Left ventricle myocardium inferior (tissue), 1 donor: ENCODE results near the gene CPNE6. TPM values are rescaled to one million over a fixed set of nuclear protein-coding genes. Genes with fewer than 3 reads are reported as not detected.
"Not testable (repeated sequence)": the region's sequence is repeated elsewhere in the genome, so short reads cannot be mapped to it uniquely, and the experiment has no call there.

Source experiments
- DNase-seq: peaks from one replicate; pipeline ENCODE4 v3.0.0-alpha.2; 2020
- H3K27ac ChIP-seq: fragments of 200-600 bp; replicated peaks from 2 replicates; pipeline ENCODE4 v1.8.0; 2021
- H3K27me3 ChIP-seq: fragments of 200-600 bp; 2 replicates; pipeline ENCODE4 v1.8.0; 2021; ENCODE audit warnings: low read depth
- H3K36me3 ChIP-seq: fragments of 200-600 bp; 2 replicates; pipeline ENCODE4 v1.8.0; 2021
- H3K4me1 ChIP-seq: fragments of 200-600 bp; 2 replicates; pipeline ENCODE4 v1.8.0; 2021
- H3K4me3 ChIP-seq: fragments of 200-600 bp; 2 replicates; pipeline ENCODE4 v1.8.0; 2021; ENCODE audit warnings: mild to moderate bottlenecking, moderate library complexity
- H3K9me3 ChIP-seq: fragments of 200-600 bp; replicated peaks from 2 replicates; pipeline ENCODE4 v1.8.0; 2021
- intact Hi-C: fragments of 100-400 bp; cut with micrococcal nuclease; formaldehyde crosslinking; loops from one replicate; pipeline ENCODE4 v1.11.0; 2022
- total RNA-seq: library from RNA; stranded (reverse); fragmentation: NEBNext Ultra II Directional; extraction: Animal tissue kit (Norgen Biotek cat#: 25700); gene quantifications from one replicate; pipeline ENCODE4 v1.2.1, GENCODE V29; 2021
- TF ChIP-seq, protein P1 (sequence below): fragments of 200-600 bp; IDR thresholded peaks from 2 replicates; pipeline ENCODE4 v1.8.0; 2021; ENCODE audit warnings: antibody characterized with exemption, mild to moderate bottlenecking, borderline replicate concordance
- donor health status: DM: no; HTN: yes; CAD: no; lungs with severe emphysema.

CPNE6 gene
- total RNA-seq, 1 donor from 2014 or later = not detected

DNA sequence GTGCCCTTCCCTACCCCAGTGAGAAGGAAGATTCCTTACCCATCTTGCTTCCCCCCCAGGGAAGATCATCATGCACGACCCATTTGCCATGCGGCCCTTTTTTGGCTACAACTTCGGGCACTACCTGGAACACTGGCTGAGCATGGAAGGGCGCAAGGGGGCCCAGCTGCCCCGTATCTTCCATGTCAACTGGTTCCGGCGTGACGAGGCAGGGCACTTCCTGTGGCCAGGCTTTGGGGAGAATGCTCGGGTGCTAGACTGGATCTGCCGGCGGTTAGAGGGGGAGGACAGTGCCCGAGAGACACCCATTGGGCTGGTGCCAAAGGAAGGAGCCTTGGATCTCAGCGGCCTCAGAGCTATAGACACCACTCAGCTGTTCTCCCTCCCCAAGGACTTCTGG lies 32.1 kb downstream of the CPNE6 start:
- peaks cover 1% of the 10 kb centered on the region for H3K4me1 ChIP-seq
- TF ChIP-seq, protein P1, sequence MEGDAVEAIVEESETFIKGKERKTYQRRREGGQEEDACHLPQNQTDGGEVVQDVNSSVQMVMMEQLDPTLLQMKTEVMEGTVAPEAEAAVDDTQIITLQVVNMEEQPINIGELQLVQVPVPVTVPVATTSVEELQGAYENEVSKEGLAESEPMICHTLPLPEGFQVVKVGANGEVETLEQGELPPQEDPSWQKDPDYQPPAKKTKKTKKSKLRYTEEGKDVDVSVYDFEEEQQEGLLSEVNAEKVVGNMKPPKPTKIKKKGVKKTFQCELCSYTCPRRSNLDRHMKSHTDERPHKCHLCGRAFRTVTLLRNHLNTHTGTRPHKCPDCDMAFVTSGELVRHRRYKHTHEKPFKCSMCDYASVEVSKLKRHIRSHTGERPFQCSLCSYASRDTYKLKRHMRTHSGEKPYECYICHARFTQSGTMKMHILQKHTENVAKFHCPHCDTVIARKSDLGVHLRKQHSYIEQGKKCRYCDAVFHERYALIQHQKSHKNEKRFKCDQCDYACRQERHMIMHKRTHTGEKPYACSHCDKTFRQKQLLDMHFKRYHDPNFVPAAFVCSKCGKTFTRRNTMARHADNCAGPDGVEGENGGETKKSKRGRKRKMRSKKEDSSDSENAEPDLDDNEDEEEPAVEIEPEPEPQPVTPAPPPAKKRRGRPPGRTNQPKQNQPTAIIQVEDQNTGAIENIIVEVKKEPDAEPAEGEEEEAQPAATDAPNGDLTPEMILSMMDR = no peak
- no peak overlapping the region for H3K4me3 ChIP-seq
- H3K27me3 ChIP-seq = no peaks in the 10 kb centered on the region
- no peaks in the 10 kb centered on the region for H3K36me3 ChIP-seq
- intact Hi-C loops = no loop called here
- DNase-seq = no peak
- H3K27ac ChIP-seq = no peak overlapping the region
- no peaks in the 10 kb centered on the region for H3K9me3 ChIP-seq

DNA sequence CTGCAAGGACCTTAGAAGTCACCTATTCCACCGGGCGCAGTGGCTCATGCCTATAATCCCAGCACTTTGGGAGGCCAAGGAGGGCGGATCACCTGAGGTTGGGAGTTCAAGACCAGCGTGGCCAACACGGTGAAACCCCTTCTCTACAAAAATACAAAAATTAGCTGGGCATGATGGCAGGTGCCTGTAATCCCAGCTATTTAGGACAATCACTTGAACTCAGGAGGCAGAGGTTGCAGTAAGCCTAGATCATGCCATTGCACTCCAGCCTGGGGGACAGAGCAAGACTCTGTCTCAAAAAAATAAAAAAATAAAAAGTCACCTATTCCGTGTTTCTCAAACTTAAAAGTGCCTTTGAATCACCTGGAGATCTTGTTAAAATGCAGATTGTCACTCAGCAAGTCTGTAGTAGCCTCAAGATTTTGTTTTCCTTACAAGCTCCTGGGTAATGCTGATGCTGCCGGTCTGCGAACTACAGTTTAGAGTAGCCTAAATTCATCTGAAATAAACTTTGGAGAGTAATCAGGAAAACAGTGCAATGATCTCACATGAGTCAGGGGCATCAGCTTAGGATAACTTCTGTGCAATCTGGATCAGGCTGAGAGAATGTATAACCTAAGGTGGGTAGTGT lies 34.4 kb downstream of the CPNE6 start:
- not testable (repeated sequence) for H3K4me3 ChIP-seq, H3K27me3 ChIP-seq, H3K36me3 ChIP-seq, DNase-seq, H3K27ac ChIP-seq, H3K4me1 ChIP-seq, H3K9me3 ChIP-seq
- intact Hi-C loops = loop anchor here (5.0 kb wide), 1 partner anchor 43 kb away; no protein-coding TSS in a partner anchor

DNA sequence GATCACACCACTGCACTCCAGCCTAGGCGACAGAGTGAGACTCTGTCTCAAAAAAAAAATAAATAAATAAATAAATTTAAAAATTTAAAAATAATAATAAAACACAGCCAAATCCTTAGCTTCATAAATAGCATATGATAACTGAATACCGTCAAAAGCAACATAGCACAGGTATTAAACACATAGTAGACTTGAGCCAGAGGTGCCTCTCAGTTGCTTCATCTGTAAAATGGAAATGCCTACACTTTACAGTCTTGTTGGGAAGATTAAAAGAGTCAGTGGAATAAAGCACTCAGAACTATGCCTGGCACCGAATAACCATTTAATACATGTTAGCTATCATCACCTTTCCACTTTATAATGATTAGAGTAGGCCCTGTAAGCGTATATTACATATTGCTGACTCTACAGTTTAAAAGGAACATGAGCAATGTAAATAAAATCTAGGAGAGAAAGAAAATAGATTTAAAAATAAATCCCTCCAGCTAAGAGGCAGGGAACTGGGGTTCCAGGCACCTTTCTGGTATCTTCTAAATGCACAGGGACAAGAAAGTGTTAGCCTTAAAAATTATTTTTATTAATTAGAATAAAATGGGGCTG lies 35.4 kb downstream of the CPNE6 start:
- intact Hi-C loops = loop anchor here (5.0 kb wide), 1 partner anchor 44 kb away; no protein-coding TSS in a partner anchor
- no peaks in the 10 kb centered on the region for H3K9me3 ChIP-seq
- TF ChIP-seq, protein P1 = no peak
- no peaks in the 10 kb centered on the region for H3K27me3 ChIP-seq
- no peak overlapping the region for H3K27ac ChIP-seq
- no peak for DNase-seq
- H3K4me3 ChIP-seq = no peak overlapping the region
- H3K36me3 ChIP-seq = no peaks in the 10 kb centered on the region
- H3K4me1 ChIP-seq = peaks cover 10% of the 10 kb centered on the region

DNA sequence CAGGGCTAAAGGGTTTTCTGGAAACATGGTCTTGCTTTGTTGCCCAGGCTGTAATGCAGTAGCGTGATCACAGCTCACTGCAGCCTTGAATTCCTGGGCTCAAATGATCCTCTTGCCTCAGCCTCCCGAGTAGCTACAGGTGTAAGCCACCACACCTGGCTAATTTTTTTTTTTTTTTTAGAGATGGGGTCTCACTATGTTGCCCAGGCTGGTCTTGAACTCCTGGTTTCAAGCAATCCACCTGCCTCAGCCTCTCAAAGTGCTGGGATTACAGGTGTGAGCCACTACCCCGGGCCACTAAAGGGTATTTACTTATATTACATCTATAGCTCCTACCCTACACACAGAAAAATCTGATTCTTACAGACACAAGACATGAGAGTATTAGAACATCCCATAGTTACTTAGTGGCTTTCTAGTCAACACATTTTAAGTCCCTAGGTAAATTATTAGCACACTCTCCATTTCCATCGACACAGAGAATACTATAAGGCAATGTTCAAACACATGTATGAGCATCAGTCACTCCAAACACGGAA lies 37.0 kb downstream of the CPNE6 start:
- intact Hi-C loops = loop anchor here (5.0 kb wide), 1 partner anchor 46 kb away; no protein-coding TSS in a partner anchor
- H3K36me3 ChIP-seq = no peaks in the 10 kb centered on the region
- H3K4me1 ChIP-seq = peaks cover 13% of the 10 kb centered on the region
- no peak overlapping the region for H3K4me3 ChIP-seq
- H3K9me3 ChIP-seq = no peaks in the 10 kb centered on the region
- H3K27ac ChIP-seq = peak overlapping the region; percentile 37
- DNase-seq = no peak
- TF ChIP-seq, protein P1 = no peak
- no peaks in the 10 kb centered on the region for H3K27me3 ChIP-seq

DNA sequence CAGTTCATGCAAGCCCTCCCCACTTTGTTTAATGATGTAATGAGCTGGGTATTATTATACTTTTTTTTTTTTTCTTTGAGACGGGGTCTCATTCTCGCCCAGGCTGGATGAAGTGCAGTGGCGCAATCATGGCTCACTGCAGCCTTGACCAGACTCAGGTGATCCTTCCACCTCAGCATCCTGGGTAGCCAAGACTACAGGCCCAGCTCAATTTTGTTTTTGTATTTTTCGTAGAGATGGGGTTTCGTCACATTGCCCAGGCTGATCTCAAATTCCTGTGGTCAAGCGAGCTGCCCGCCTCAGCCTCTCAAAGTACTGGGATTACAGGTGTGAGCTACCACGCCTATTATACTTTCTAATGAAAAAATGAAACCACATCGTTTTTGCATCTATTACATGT lies 38.7 kb downstream of the CPNE6 start:
- no peaks in the 10 kb centered on the region for H3K9me3 ChIP-seq
- no peaks in the 10 kb centered on the region for H3K27me3 ChIP-seq
- no peak for DNase-seq
- TF ChIP-seq, protein P1 = no peak
- no peak overlapping the region for H3K4me3 ChIP-seq
- intact Hi-C loops = no loop called here
- peaks cover 21% of the 10 kb centered on the region for H3K4me1 ChIP-seq
- H3K27ac ChIP-seq = no peak overlapping the region
- H3K36me3 ChIP-seq = no peaks in the 10 kb centered on the region

DNA sequence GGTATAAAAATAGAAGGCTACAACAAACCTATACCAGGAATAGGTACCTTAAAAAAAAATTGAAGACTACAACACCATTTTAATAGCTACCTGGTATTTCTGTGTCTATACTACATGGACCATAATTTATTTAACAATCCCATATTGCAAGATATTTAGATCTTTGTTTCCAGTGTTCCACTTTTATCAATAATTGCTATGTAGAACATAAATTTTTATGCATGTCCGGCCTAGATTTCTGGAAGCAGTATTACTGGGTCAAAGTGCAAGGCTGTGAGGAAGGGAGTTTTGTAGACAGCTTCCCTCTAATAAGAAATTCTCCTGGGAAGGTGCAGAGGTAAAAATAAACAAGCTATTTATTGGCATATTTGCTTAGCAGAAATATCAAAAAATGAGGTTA lies 39.2 kb downstream of the CPNE6 start:
- DNase-seq = no peak
- Histone ChIP-seq H3K4me3 (no peak overlapping the region), H3K27me3 (no peaks in the 10 kb centered on the region), H3K36me3 (no peaks in the 10 kb centered on the region), H3K27ac (no peak overlapping the region), H3K4me1 (peaks cover 25% of the 10 kb centered on the region), H3K9me3 (no peaks in the 10 kb centered on the region)
- TF ChIP-seq, protein P1 = no peak
- intact Hi-C loops = no loop called here
